Right lobe of liver (tissue), 4 donors: ENCODE measurements around the gene VPS8.

Experiments used
- POLR2A ChIP-seq: fragments of 450-650 bp; IDR thresholded peaks from one replicate; pipeline ENCODE4 v1.6.1; 2017; ENCODE audit warnings: antibody characterized with exemption, mild to moderate bottlenecking
- TF ChIP-seq, protein P1 (sequence below), 4 donors: fragments of 200-600 bp in 3 of 4; fragments of 450-650 bp in 1 of 4; IDR thresholded peaks; one replicate each; pipeline versions ENCODE4 v1.5.1 to v1.8.0; 2016 to 2022; ENCODE audit warnings: antibody characterized with exemption in 4 of 4, mild to moderate bottlenecking in 2 of 4
- donor health status: DM: no; HTN: no; CAD: no.
- donor health status: DM: no; HTN: no; CAD: no.
- donor health status: DM: no; HTN: yes; CAD: no.

- TF ChIP-seq, protein P1, sequence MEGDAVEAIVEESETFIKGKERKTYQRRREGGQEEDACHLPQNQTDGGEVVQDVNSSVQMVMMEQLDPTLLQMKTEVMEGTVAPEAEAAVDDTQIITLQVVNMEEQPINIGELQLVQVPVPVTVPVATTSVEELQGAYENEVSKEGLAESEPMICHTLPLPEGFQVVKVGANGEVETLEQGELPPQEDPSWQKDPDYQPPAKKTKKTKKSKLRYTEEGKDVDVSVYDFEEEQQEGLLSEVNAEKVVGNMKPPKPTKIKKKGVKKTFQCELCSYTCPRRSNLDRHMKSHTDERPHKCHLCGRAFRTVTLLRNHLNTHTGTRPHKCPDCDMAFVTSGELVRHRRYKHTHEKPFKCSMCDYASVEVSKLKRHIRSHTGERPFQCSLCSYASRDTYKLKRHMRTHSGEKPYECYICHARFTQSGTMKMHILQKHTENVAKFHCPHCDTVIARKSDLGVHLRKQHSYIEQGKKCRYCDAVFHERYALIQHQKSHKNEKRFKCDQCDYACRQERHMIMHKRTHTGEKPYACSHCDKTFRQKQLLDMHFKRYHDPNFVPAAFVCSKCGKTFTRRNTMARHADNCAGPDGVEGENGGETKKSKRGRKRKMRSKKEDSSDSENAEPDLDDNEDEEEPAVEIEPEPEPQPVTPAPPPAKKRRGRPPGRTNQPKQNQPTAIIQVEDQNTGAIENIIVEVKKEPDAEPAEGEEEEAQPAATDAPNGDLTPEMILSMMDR (IDR thresholded peaks at IDR 0.05): no peak
- TF ChIP-seq POLR2A: no peak
These were observed 41.4 kb upstream of the VPS8 start for GRCh38 chr3:184770541-184770940.
